Fibroblast of peridontal ligament (primary cell): Measurements from ENCODE around the gene OTOP2.
"Not testable (repeated sequence)": the region's sequence is repeated elsewhere in the genome, so short reads cannot be mapped to it uniquely, and the experiment has no call there.

Source experiments
- DNase-seq: peaks from one replicate; pipeline ENCODE4 v3.0.0-alpha.2; 2010; ENCODE audit errors: extremely low read depth

OTOP2 gene

GRCh38 chr17:74951680-74952421 lies 27.8 kb downstream of the OTOP2 start:
- DNase-seq: no peak

- DNase-seq: no peak
Observed at GRCh38 chr17:74952431-74953133, 28.5 kb downstream of the OTOP2 start.

- no peak for DNase-seq
Observed at GRCh38 chr17:74953134-74953687, 29.1 kb downstream of the OTOP2 start.

- DNase-seq: no peak
Observed at GRCh38 chr17:74954115-74954514, 30.0 kb downstream of the OTOP2 start.

- DNase-seq: no peak
Observed at GRCh38 chr17:74954665-74955421, 30.8 kb downstream of the OTOP2 start.

GRCh38 chr17:74956093-74956492 lies 32.0 kb downstream of the OTOP2 start:
- DNase-seq: no peak

GRCh38 chr17:74957935-74958740 lies 34.1 kb downstream of the OTOP2 start:
- DNase-seq: peak; percentile 35

GRCh38 chr17:74959826-74960515 lies 35.9 kb downstream of the OTOP2 start:
- DNase-seq: no peak

GRCh38 chr17:74960570-74961342 lies 36.7 kb downstream of the OTOP2 start:
- DNase-seq: peak; percentile 8

- peak; percentile 87 for DNase-seq
Observed at GRCh38 chr17:74961657-74962350, 37.7 kb downstream of the OTOP2 start.

- no peak for DNase-seq
Observed at GRCh38 chr17:74962622-74963394, 38.7 kb downstream of the OTOP2 start.

GRCh38 chr17:74963656-74964055 lies 39.6 kb downstream of the OTOP2 start:
- DNase-seq: no peak

- DNase-seq: no peak
Observed at GRCh38 chr17:74964246-74964761, 40.2 kb downstream of the OTOP2 start.

- no peak for DNase-seq
Observed at GRCh38 chr17:74964988-74965622, 41.0 kb downstream of the OTOP2 start.

GRCh38 chr17:74968361-74968780 lies 44.3 kb downstream of the OTOP2 start:
- DNase-seq: no peak

GRCh38 chr17:74969501-74969900 lies 45.4 kb downstream of the OTOP2 start:
- DNase-seq: not testable (repeated sequence)

- DNase-seq: no peak
Observed at GRCh38 chr17:74970395-74970794, 46.3 kb downstream of the OTOP2 start.
